Stimulated activated CD4-positive, alpha-beta T cell treated with anti-CD3 and anti-CD28 coated beads, Interleukin-12 subunit alpha, Interleukin-12 subunit beta, amount 100 ng/mL, for 4 hours (primary cell): ENCODE results near the gene ASCC2.

Experiments
- DNase-seq: peaks from one replicate; pipeline ENCODE4 v3.0.0-alpha.2; 2020

Gene ASCC2

GRCh38 chr22:29816539-29816938 lies 21.5 kb downstream of the ASCC2 start:
- DNase-seq: no peak

- no peak for DNase-seq
These were observed 21.9 kb downstream of the ASCC2 start for GRCh38 chr22:29816128-29816527.

- DNase-seq: no peak
These were observed 22.5 kb downstream of the ASCC2 start for GRCh38 chr22:29815580-29815979.

GRCh38 chr22:29814003-29814402 lies 24.1 kb downstream of the ASCC2 start:
- DNase-seq: no peak

GRCh38 chr22:29813563-29813962 lies 24.5 kb downstream of the ASCC2 start:
- no peak for DNase-seq

GRCh38 chr22:29813126-29813525 lies 24.9 kb downstream of the ASCC2 start:
- DNase-seq: no peak

- no peak for DNase-seq
These were observed 26.7 kb downstream of the ASCC2 start for GRCh38 chr22:29811377-29811776.

- no peak for DNase-seq
These were observed 27.9 kb downstream of the ASCC2 start for GRCh38 chr22:29810216-29810615.

GRCh38 chr22:29806196-29806595 lies 31.9 kb downstream of the ASCC2 start:
- DNase-seq: no peak

- DNase-seq: no peak
These were observed 33.1 kb downstream of the ASCC2 start for GRCh38 chr22:29804985-29805384.

- DNase-seq: no peak
These were observed 34.9 kb downstream of the ASCC2 start for GRCh38 chr22:29803190-29803589.

- no peak for DNase-seq
These were observed 36.3 kb downstream of the ASCC2 start for GRCh38 chr22:29801796-29802195.

- no peak for DNase-seq
These were observed 36.9 kb downstream of the ASCC2 start for GRCh38 chr22:29801153-29801552.

- DNase-seq: no peak
These were observed 38.8 kb downstream of the ASCC2 start for GRCh38 chr22:29799217-29799680.

- no peak for DNase-seq
These were observed 39.3 kb downstream of the ASCC2 start for GRCh38 chr22:29798801-29799200.

- DNase-seq: no peak
These were observed 39.8 kb downstream of the ASCC2 start for GRCh38 chr22:29798318-29798717.

- no peak for DNase-seq
These were observed 40.7 kb downstream of the ASCC2 start for GRCh38 chr22:29797351-29797750.

- no peak for DNase-seq
These were observed 42.4 kb downstream of the ASCC2 start for GRCh38 chr22:29795663-29796062.

GRCh38 chr22:29793396-29793795 lies 44.7 kb downstream of the ASCC2 start:
- DNase-seq: no peak

- DNase-seq: no peak
These were observed 48.0 kb downstream of the ASCC2 start for GRCh38 chr22:29790061-29790460.

- DNase-seq: no peak
These were observed 49.5 kb downstream of the ASCC2 start for GRCh38 chr22:29788339-29789279.

GRCh38 chr22:29787371-29787980 lies 50.6 kb downstream of the ASCC2 start:
- DNase-seq: no peak

- DNase-seq: no peak
These were observed 52.0 kb downstream of the ASCC2 start for GRCh38 chr22:29786031-29786430.
